ENCODE results near the gene TMCO4. TPM values are rescaled to one million over a fixed set of nuclear protein-coding genes. Genes with fewer than 3 reads are reported as not detected.

The TMCO4 gene
- total and polyA plus RNA-seq, 2 donors (not counting 1 experiment from before 2014, with no cell fraction given): 12.5 to 24.3 TPM

- no peak for DNase-seq (ENCODE audit: low read depth in 2 of 2)
- Histone ChIP-seq H3K4me1 (ENCODE audit: control insufficient read depth, extremely low read depth, insufficient read depth, low read length) (peaks cover 3% of the 10 kb centered on the region), H3K4me2 (ENCODE audit: extremely low read depth, insufficient read depth, low read length) (no peak overlapping the region)
These were observed 112.3 kb downstream of the TMCO4 start for GRCh38 chr1:19687414-19687813.

GRCh38 chr1:19685994-19686393 lies 113.7 kb downstream of the TMCO4 start:
- H3K9ac ChIP-seq (ENCODE audit: insufficient read depth, low read length): no peak overlapping the region
- H3K4me3 ChIP-seq (replicated peaks in 1 of 4; ENCODE audit: control extremely low read depth in 1 of 4, insufficient read depth in 1 of 4, low read depth in 3 of 4, low read length in 4 of 4): no peak overlapping the region
- H2AFZ ChIP-seq (ENCODE audit: low read length): no peak overlapping the region
- DNase-seq (ENCODE audit: low read depth in 2 of 2): no peak
- H3K4me1 ChIP-seq (ENCODE audit: control insufficient read depth, extremely low read depth, insufficient read depth, low read length): peaks cover 4% of the 10 kb centered on the region
- TF ChIP-seq CTCF (conservative IDR thresholded peaks at IDR 0.05 in 1 of 2, IDR thresholded peaks at IDR 0.05 in 1 of 2; ENCODE audit: low read depth in 1 of 2, low read length in 2 of 2) (no peak), EZH2 (IDR thresholded peaks at IDR 0.05; ENCODE audit: low read length, missing control alignments) (no peak)
- no peak overlapping the region for H3K27ac ChIP-seq (ENCODE audit: insufficient read depth, low read length)
- H3K4me2 ChIP-seq (ENCODE audit: extremely low read depth, insufficient read depth, low read length): no peak overlapping the region
- H3K79me2 ChIP-seq (ENCODE audit: control insufficient read depth, insufficient read depth, low read length): no peaks in the 10 kb centered on the region
- no peaks in the 10 kb centered on the region for H4K20me1 ChIP-seq (ENCODE audit: control insufficient read depth, extremely low read depth, insufficient read depth, low read length)
- H3K9me3 ChIP-seq (ENCODE audit: control insufficient read depth, insufficient read depth, low read depth, low read length): no peaks in the 10 kb centered on the region
- no peaks in the 10 kb centered on the region for H3K36me3 ChIP-seq (ENCODE audit: control insufficient read depth, insufficient read depth, low read length)
- no peaks in the 10 kb centered on the region for H3K27me3 ChIP-seq (ENCODE audit: control insufficient read depth, insufficient read depth, low read length)

More at GRCh38 chr1:19687414-19687813, 112.3 kb downstream of the TMCO4 start:
- Histone ChIP-seq H3K79me2 (ENCODE audit: control insufficient read depth, insufficient read depth, low read length) (no peaks in the 10 kb centered on the region), H3K9ac (ENCODE audit: insufficient read depth, low read length) (no peak overlapping the region), H3K9me3 (ENCODE audit: control insufficient read depth, insufficient read depth, low read depth, low read length) (no peaks in the 10 kb centered on the region), H3K27me3 (ENCODE audit: control insufficient read depth, insufficient read depth, low read length) (no peaks in the 10 kb centered on the region), H2AFZ (ENCODE audit: low read length) (no peak overlapping the region), H3K4me3 (replicated peaks in 1 of 4; ENCODE audit: control extremely low read depth in 1 of 4, insufficient read depth in 1 of 4, low read depth in 3 of 4, low read length in 4 of 4) (no peak overlapping the region), H3K27ac (ENCODE audit: insufficient read depth, low read length) (no peak overlapping the region), H3K36me3 (ENCODE audit: control insufficient read depth, insufficient read depth, low read length) (no peaks in the 10 kb centered on the region), H4K20me1 (ENCODE audit: control insufficient read depth, extremely low read depth, insufficient read depth, low read length) (no peaks in the 10 kb centered on the region)
- no peak for TF ChIP-seq EZH2 (IDR thresholded peaks at IDR 0.05; ENCODE audit: low read length, missing control alignments)
- no peak for TF ChIP-seq CTCF (conservative IDR thresholded peaks at IDR 0.05 in 1 of 2, IDR thresholded peaks at IDR 0.05 in 1 of 2; ENCODE audit: low read depth in 1 of 2, low read length in 2 of 2)

GRCh38 chr1:19684677-19685076 lies 115.0 kb downstream of the TMCO4 start:
- Histone ChIP-seq H3K36me3 (ENCODE audit: control insufficient read depth, insufficient read depth, low read length) (no peaks in the 10 kb centered on the region), H2AFZ (ENCODE audit: low read length) (no peak overlapping the region), H3K79me2 (ENCODE audit: control insufficient read depth, insufficient read depth, low read length) (no peaks in the 10 kb centered on the region), H4K20me1 (ENCODE audit: control insufficient read depth, extremely low read depth, insufficient read depth, low read length) (no peaks in the 10 kb centered on the region), H3K9ac (ENCODE audit: insufficient read depth, low read length) (no peak overlapping the region), H3K27me3 (ENCODE audit: control insufficient read depth, insufficient read depth, low read length) (no peaks in the 10 kb centered on the region), H3K27ac (ENCODE audit: insufficient read depth, low read length) (no peak overlapping the region), H3K9me3 (ENCODE audit: control insufficient read depth, insufficient read depth, low read depth, low read length) (no peaks in the 10 kb centered on the region), H3K4me3 (replicated peaks in 1 of 4; ENCODE audit: control extremely low read depth in 1 of 4, insufficient read depth in 1 of 4, low read depth in 3 of 4, low read length in 4 of 4) (no peak overlapping the region), H3K4me2 (ENCODE audit: extremely low read depth, insufficient read depth, low read length) (no peak overlapping the region), H3K4me1 (ENCODE audit: control insufficient read depth, extremely low read depth, insufficient read depth, low read length) (peaks cover 4% of the 10 kb centered on the region)
- TF ChIP-seq EZH2 (IDR thresholded peaks at IDR 0.05; ENCODE audit: low read length, missing control alignments): no peak
- no peak for TF ChIP-seq CTCF (conservative IDR thresholded peaks at IDR 0.05 in 1 of 2, IDR thresholded peaks at IDR 0.05 in 1 of 2; ENCODE audit: low read depth in 1 of 2, low read length in 2 of 2)
- DNase-seq (ENCODE audit: low read depth in 2 of 2): peak in 1 of 2 donors; percentile 5

All from fibroblast of lung (primary cell).